Left cardiac atrium (tissue), 4 donors: ENCODE data around the gene EDC4. TPM values are rescaled to one million over a fixed set of nuclear protein-coding genes. Genes with fewer than 3 reads are reported as not detected.
"Not testable (repeated sequence)": the region's sequence is repeated elsewhere in the genome, so short reads cannot be mapped to it uniquely, and the experiment has no call there.

Source experiments
- ATAC-seq, 2 donors: fragments of 200-7000 bp; cut with Tn5 transposase; one replicate each; pipeline ENCODE4 v1.9.1; 2020; ENCODE audit warnings: mild to moderate bottlenecking in 2 of 2, moderate library complexity in 2 of 2
- DNase-seq: peaks from one replicate; pipeline ENCODE4 v3.0.0-alpha.2; 2020
- intact Hi-C, 2 donors: fragments of 100-400 bp; cut with DNase I; formaldehyde crosslinking; loops; one replicate each; pipeline versions ENCODE4 v1.14.1 to v1.15.1; 2022 to 2023
- long read RNA-seq: library from polyadenylated mRNA; unstranded; transcript quantifications from one replicate; pipeline ENCODE4 v2.0.0, GENCODE V29; 2021
- total RNA-seq, 2 donors: library from RNA; stranded (reverse); fragmentation: NEBNext Ultra II Directional; extraction: Animal tissue kit (Norgen Biotek cat#: 25700); gene quantifications; one replicate each; pipeline ENCODE4 v1.2.1, GENCODE V29; 2021
- donor health status: DM: no; HTN: yes; CAD: no.
- donor health status: DM: no; HTN: yes; CAD: no; lungs with severe emphysema.
- donor health status: DM: yes; HTN: yes; CAD: no.
- donor health status: Dilated cardiomyopathy.

EDC4 gene
- 10 to 100 TPM; 23.3 to 31.5 TPM for total RNA-seq
- long read RNA-seq, full-length matches to known transcripts, result 6 of 32 reads
- long read RNA-seq, partial matches to known transcripts, result 15 of 32 reads
- long read RNA-seq, other reads (novel, unspliced or antisense), result 11 of 32 reads

DNA sequence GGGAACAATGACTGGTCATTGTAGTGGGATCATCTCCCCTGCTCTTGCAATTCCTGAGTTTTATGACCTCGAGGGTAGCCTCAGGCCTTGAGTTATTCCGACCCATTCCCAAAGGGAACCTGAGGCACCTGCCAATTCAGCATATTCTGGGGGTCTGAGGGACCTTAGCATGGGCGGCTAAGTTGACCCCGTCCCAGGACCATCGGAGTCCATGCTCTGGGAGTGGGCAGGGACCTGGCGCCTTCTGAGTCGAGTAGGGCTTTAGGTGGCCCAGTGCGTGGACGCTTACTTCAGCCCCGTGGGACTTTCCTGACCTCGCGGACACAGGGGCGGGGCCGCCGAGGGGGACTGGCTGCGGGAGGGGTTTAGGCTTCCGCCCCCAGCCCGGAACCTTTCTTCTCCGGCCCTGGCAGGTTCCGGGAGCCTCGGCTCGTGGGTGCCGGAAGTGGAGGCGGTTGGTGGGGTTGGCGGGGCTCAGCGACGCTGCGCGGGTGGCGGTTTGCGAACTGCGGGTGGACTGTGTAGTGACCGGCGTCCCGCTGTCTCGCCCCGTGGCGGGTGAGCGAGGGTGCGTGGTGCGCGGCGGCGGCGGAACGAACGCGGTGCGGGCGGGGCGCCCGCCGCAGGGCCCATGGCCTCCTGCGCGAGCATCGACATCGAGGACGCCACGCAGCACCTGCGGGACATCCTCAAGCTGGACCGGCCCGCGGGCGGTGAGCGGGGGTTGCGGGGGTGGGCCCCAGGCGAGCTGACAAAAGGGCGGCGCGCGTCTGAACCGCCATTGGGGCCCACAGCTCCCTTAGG, at the start of gene EDC4:
EDC4 (plus strand) TSS at position 422 of the 804 bp plus-strand sequence; CDS start at position 632, 210 bp downstream.
- intact Hi-C loops, result loop anchor here in 1 of 2 donors (2.0 kb wide), 1 partner anchor 28 kb away; no protein-coding TSS in a partner anchor
- DNase-seq (peak; percentile 88), ATAC-seq (peak; percentile 93 to 95)

DNA sequence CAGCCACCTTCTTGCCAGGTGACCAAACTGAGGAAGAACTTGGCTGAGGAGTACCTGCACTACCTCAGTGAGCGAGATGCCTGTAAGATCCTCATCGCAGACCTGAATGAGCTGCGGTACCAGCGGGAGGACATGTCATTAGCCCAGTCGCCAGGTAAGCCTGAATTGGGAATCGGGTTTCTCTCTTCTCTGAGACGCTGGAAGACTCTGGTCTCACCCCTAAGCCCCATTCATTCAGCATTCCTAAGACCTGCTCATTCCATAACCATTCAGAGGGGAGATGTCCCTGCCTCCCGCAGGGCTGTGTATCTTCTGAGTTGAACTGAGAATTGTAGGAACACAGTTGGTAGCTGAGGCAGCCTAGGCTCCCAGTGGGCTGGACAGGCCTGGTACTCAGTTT, 47.7 kb upstream of the EDC4 start:
- ATAC-seq, result no peak
- DNase-seq, result no peak
- intact Hi-C loops, result no loop called here

- intact Hi-C loops, result no loop called here
- ATAC-seq, result no peak
- DNase-seq, result no peak
Measured at GRCh38 chr16:67825906-67826305, 46.9 kb upstream of the EDC4 start.

DNA sequence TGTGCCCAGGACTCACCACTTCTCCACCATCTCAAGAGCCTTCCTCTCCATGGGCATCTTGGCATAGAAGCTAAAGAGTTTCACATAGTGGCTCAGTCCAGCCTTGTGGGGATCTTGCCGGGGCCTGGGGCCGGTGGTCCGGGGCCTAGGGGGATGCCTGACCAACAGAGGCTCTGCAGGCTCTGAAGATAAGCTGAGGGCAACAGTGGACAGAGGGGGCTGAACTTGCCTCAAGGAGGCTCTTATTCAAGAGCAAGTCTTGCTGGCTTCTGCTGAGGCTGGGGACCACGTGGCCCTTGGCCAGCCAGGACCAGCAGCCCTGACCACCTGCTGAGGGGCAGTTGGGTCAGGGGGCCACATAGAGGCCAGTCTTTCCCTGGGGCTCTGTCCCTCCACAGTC, 44.2 kb upstream of the EDC4 start:
- DNase-seq, result no peak
- intact Hi-C loops, result no loop called here
- ATAC-seq, result no peak

DNA sequence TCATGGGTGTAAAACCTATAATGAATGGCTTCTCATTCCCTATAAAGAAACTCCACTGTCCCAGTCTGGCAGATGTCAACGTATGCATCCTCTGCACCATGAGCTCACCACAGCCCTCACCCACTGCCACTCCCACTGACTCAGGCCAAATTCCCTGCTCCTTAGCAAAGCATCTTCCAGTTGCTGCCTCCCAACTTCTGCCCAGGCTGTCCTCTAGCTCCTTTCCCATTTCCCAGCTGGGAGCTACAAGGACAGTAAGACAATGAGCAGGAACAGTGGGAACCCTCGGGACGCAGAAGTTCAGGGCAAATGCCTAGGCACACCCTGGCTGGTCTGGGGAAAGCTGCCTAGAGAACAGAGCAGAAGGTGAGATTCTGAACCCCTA, 39.8 kb upstream of the EDC4 start:
- peak in 1 of 2 donors; percentile 47 for ATAC-seq
- DNase-seq, result no peak

GRCh38 chr16:67833415-67834241, 39.2 kb upstream of the EDC4 start:
- DNase-seq, result peak; percentile 96
- intact Hi-C loops, result loop anchor here in 1 of 2 donors (5.0 kb wide), 1 partner anchor 89 kb away; no protein-coding TSS in a partner anchor
- ATAC-seq, result peak; percentile 99 to 100

More for the DNA sequence above, 39.8 kb upstream of the EDC4 start:
- intact Hi-C loops, result loop anchor here in 1 of 2 donors (5.0 kb wide), 1 partner anchor 89 kb away; no protein-coding TSS in a partner anchor

GRCh38 chr16:67834242-67834614, 38.6 kb upstream of the EDC4 start:
- intact Hi-C loops, result loop anchor here in 1 of 2 donors (5.0 kb wide), 1 partner anchor 88 kb away; no protein-coding TSS in a partner anchor
- DNase-seq (no peak), ATAC-seq (no peak)

- DNase-seq, ATAC-seq, intact Hi-C loops: not testable (repeated sequence)
Measured at GRCh38 chr16:67837190-67837589, 35.7 kb upstream of the EDC4 start.

- DNase-seq (no peak), ATAC-seq (no peak)
- intact Hi-C loops, result no loop called here
Measured at GRCh38 chr16:67837811-67838210, 35.0 kb upstream of the EDC4 start.

- ATAC-seq (no peak), DNase-seq (no peak)
- intact Hi-C loops, result no loop called here
Measured at GRCh38 chr16:67841198-67841815, 31.5 kb upstream of the EDC4 start.

DNA sequence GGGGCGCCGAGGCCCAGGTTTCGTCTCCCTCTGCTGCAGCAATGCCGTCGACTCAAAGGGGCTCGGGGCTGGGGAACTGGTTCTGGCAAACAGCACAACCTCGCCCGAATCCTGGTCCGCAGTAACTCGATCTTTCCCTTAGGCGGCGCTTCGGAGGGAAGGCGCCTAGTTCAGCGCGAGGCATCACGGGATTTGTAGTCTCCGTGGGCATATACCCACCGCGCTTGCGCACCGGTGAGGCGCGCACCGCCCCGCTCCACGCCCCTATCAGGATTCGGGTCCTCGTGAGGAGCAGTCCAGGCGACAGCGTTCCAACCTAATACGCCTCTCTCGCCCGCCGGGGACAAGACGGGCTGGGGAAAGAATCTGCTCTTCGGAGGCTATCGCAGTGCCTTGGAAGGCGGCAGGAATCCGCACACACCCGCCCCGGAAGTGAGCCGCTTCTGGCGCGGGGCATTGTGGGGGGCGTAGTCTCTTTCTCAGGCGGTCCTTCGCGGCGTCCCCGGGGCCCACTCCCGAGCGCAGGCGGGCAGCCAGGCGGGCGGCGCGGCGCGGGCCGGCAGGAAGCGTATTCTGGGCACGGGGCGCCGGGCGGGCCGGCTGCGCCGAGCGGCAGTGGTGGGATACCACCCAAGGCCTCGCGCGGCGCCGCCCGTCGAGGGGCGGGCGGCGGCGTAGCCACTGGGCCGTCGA, 30.9 kb upstream of the EDC4 start, which contains the start of gene THAP11:
THAP11 (plus strand) TSS at position 505 of the 693 bp plus-strand sequence. CDS start 235 bp downstream, outside the sequence.
- peak; percentile 76 to 77 for ATAC-seq
- peak; percentile 94 for DNase-seq
- intact Hi-C loops, result no loop called here

- DNase-seq (peak; percentile 73), ATAC-seq (peak; percentile 12 to 15)
- intact Hi-C loops, result no loop called here
Measured at GRCh38 chr16:67842509-67843342, 30.1 kb upstream of the EDC4 start.

- no peak for ATAC-seq
- intact Hi-C loops, result no loop called here
- no peak for DNase-seq
Measured at GRCh38 chr16:67843343-67843765, 29.5 kb upstream of the EDC4 start.

DNA sequence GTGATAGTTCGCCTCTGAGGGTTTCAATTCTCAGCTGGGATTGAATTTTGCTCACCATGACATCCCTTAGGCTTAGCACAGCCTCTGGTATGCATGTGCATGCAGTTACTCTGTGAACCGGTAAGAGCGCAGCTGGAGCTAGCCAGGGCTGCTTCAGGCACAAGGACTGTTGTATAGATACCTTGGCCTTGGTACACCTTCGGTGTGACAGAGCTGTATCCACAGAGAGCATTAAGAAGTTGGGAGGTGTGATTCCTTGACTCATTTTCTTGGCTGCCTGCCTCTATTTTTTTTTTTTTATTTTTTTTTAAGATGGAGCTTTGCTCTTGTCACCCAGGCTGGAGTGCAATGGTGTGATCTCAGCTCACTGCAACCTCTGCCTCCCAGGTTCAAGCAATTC, 28.4 kb upstream of the EDC4 start:
- ATAC-seq (no peak), DNase-seq (no peak)
- intact Hi-C loops, result loop anchor here in 1 of 2 donors (2.0 kb wide), 1 partner anchor 28 kb away; the partner anchor contains the start of gene EDC4

DNA sequence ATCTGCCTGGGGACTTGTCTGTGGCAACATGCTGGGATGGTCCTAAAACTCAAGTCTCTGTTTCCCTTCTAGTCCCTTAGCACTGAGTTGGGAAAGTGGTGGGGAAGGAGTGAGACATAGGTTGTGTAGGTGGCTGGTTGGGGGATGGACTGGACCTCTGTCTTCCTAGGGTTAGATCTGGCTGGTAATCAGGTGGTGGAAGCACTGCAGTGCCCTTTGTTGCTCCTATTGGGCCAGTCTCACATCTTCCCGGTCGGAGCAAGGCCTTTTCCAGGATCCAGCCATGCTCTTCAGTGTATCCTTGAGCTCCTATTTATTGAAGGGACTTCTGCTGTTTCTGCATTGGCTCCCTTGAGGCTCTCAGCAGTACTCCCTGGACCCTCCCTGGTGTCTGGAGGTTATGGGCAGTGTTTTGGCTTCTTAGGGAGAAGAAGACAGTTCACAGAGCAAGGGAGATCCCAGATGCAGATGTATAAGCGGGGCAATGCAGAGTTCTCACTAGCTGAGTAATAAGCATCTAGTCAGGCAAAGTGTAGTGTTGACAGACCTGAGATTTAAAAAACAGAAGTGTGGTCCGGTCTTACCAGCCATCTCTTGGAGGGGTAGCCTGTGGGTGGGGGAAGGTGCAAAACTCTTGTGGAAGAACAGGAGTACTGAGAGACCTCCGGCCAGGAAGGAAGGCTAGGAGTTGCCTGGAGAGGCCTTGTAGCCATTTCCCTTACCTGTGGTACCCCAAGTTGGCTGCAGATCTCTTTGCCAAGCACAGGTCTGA, 27.4 kb upstream of the EDC4 start:
- ATAC-seq, result no peak
- intact Hi-C loops, result loop anchor here in 1 of 2 donors (2.0 kb wide), 1 partner anchor 27 kb away; the partner anchor contains the start of gene EDC4
- DNase-seq, result no peak

DNA sequence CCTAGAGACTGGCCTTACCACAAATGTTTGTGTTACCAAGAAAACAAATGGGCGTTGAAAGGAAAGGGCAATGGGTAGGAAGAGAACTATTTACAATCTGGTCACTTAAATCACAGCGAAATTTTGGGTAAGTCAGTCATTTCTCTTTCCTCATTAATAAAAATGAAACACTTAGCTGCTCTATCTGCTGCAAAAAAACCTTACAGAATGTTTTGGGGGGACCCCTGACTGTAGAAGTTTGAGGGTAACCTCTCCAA, 26.9 kb upstream of the EDC4 start:
- no peak for ATAC-seq
- no peak for DNase-seq
- intact Hi-C loops, result no loop called here
